ENCODE data around the gene CES4A. TPM values are rescaled to one million over a fixed set of nuclear protein-coding genes. Genes with fewer than 3 reads are reported as not detected.

The CES4A gene
- total RNA-seq, 2 experiments from 2014 or later = 14.9 to 16.0 TPM

DNA sequence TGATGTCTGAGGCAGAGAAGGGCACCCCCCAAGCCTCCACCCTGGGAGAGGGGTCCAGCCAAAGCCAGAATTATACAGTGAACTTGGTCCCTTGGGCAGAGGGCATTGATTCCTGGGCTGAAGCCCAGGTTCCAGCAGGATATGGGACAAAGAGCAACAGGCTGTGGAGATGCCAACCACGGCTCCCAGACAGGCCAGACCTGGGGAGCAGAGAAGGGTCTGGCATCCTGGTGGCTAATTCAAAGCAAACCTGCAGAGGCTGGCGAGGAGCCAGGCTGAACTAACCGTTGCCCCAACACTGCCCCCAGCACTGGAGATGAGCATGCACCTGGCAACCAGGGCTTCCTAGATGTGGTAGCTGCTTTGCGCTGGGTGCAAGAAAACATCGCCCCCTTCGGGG, 24.3 kb upstream of the CES4A start:
- Mint-ChIP-seq H3K27me3 (no peaks in the 10 kb centered on the region), H3K4me1 (ENCODE audit: low read depth) (no peaks in the 10 kb centered on the region), H3K27ac (no peak overlapping the region), H3K36me3 (ENCODE audit: low read depth) (no peaks in the 10 kb centered on the region), H3K9me3 (no peaks in the 10 kb centered on the region), H3K4me3 (no peak overlapping the region)
- Histone ChIP-seq H3K9me3 (ENCODE audit: control insufficient read depth in 1 of 2, insufficient read depth in 1 of 2, low read length in 2 of 2) (no peaks in the 10 kb centered on the region), H3K4me1 (ENCODE audit: insufficient read depth, low read length) (peaks cover 4% of the 10 kb centered on the region), H3K4me3 (ENCODE audit: low read length) (no peak overlapping the region), H3K36me3 (ENCODE audit: insufficient read depth, low read length) (no peaks in the 10 kb centered on the region), H3K27me3 (ENCODE audit: control insufficient read depth in 1 of 2, insufficient read depth in 2 of 2, low read length in 2 of 2) (no peaks in the 10 kb centered on the region), H3K27ac (ENCODE audit: low read depth in 1 of 2, low read length in 2 of 2) (no peak overlapping the region)
- intact Hi-C loops (cut with DNase I, micrococcal nuclease) = no loop called here
- ChIA-PET CTCF (no interaction called here), POLR2A (no interaction called here)
- DNase-seq = no peak
- TF ChIP-seq CTCF (IDR thresholded peaks at IDR 0.05) = no peak
- no peak for ATAC-seq (ENCODE audit: poor library complexity)

DNA sequence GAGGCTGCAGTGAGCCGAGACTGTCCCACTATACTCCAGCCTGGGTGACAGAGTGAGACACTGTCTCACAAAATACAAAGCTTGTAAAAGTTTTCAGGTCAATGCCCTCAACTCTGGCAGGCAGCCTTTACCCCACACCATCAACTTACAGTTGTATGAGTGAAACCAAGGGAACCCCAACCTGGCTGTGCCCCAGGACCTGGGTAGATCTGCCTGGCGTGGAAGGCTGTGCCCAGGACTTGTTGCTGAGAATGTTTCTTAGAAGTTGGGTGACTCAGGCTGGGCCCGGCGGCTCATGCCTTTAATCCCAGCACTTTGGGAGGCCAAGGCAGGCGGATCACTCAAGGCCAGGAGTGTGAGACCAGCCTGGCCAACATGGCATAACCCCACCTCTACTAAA, 19.5 kb upstream of the CES4A start:
- no peak overlapping the region for H3K27ac Mint-ChIP-seq
- H3K9me3 Mint-ChIP-seq = no peaks in the 10 kb centered on the region
- Histone ChIP-seq H3K36me3 (ENCODE audit: insufficient read depth, low read length) (no peaks in the 10 kb centered on the region), H3K4me3 (ENCODE audit: low read length) (no peak overlapping the region), H3K9me3 (ENCODE audit: control insufficient read depth in 1 of 2, insufficient read depth in 1 of 2, low read length in 2 of 2) (no peaks in the 10 kb centered on the region), H3K27me3 (ENCODE audit: control insufficient read depth in 1 of 2, insufficient read depth in 2 of 2, low read length in 2 of 2) (no peaks in the 10 kb centered on the region), H3K27ac (ENCODE audit: low read depth in 1 of 2, low read length in 2 of 2) (no peak overlapping the region), H3K4me1 (ENCODE audit: insufficient read depth, low read length) (no peaks in the 10 kb centered on the region)
- intact Hi-C loops (cut with DNase I, micrococcal nuclease) = no loop called here
- ChIA-PET CTCF (interaction anchor here (1.2 kb wide), 1 partner anchor 15 kb away, joined by 3 read pairs; no protein-coding TSS in a partner anchor), POLR2A (no interaction called here)
- H3K36me3 Mint-ChIP-seq (ENCODE audit: low read depth) = no peaks in the 10 kb centered on the region
- DNase-seq (no peak), ATAC-seq (ENCODE audit: poor library complexity) (no peak)
- no peaks in the 10 kb centered on the region for H3K27me3 Mint-ChIP-seq
- no peak for TF ChIP-seq CTCF (IDR thresholded peaks at IDR 0.05)
- no peak overlapping the region for H3K4me3 Mint-ChIP-seq
- H3K4me1 Mint-ChIP-seq (ENCODE audit: low read depth) = no peaks in the 10 kb centered on the region

GRCh38 chr16:66970775-66971720, 17.3 kb upstream of the CES4A start:
- CTCF ChIA-PET = no interaction called here
- no peak overlapping the region for H3K4me3 ChIP-seq (ENCODE audit: low read length)
- POLR2A ChIA-PET = no interaction called here
- no peaks in the 10 kb centered on the region for H3K27me3 ChIP-seq (ENCODE audit: control insufficient read depth in 1 of 2, insufficient read depth in 2 of 2, low read length in 2 of 2)
- ATAC-seq (ENCODE audit: poor library complexity) = no peak
- no peaks in the 10 kb centered on the region for H3K9me3 Mint-ChIP-seq
- peaks cover 5% of the 10 kb centered on the region for H3K4me1 Mint-ChIP-seq (ENCODE audit: low read depth)
- intact Hi-C loops (cut with DNase I, micrococcal nuclease) = loop anchor here in 1 of 2 experiments (10.0 kb wide), 1 partner anchor 444 kb away; the partner anchor contains the start of gene ZDHHC1
- H3K36me3 Mint-ChIP-seq (ENCODE audit: low read depth) = no peaks in the 10 kb centered on the region
- H3K9me3 ChIP-seq (ENCODE audit: control insufficient read depth in 1 of 2, insufficient read depth in 1 of 2, low read length in 2 of 2) = no peaks in the 10 kb centered on the region
- H3K36me3 ChIP-seq (ENCODE audit: insufficient read depth, low read length) = no peaks in the 10 kb centered on the region
- H3K27ac Mint-ChIP-seq = no peak overlapping the region
- TF ChIP-seq CTCF (IDR thresholded peaks at IDR 0.05) = no peak
- H3K4me3 Mint-ChIP-seq = no peak overlapping the region
- no peak for DNase-seq
- H3K27me3 Mint-ChIP-seq = no peaks in the 10 kb centered on the region
- no peak overlapping the region for H3K27ac ChIP-seq (ENCODE audit: low read depth in 1 of 2, low read length in 2 of 2)
- peaks cover 6% of the 10 kb centered on the region for H3K4me1 ChIP-seq (ENCODE audit: insufficient read depth, low read length)
